ENCODE results near the gene OLFML2A.

- TF ChIP-seq, protein P1, sequence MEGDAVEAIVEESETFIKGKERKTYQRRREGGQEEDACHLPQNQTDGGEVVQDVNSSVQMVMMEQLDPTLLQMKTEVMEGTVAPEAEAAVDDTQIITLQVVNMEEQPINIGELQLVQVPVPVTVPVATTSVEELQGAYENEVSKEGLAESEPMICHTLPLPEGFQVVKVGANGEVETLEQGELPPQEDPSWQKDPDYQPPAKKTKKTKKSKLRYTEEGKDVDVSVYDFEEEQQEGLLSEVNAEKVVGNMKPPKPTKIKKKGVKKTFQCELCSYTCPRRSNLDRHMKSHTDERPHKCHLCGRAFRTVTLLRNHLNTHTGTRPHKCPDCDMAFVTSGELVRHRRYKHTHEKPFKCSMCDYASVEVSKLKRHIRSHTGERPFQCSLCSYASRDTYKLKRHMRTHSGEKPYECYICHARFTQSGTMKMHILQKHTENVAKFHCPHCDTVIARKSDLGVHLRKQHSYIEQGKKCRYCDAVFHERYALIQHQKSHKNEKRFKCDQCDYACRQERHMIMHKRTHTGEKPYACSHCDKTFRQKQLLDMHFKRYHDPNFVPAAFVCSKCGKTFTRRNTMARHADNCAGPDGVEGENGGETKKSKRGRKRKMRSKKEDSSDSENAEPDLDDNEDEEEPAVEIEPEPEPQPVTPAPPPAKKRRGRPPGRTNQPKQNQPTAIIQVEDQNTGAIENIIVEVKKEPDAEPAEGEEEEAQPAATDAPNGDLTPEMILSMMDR (IDR thresholded peaks at IDR 0.05) = no peak
- no peak for TF ChIP-seq EZH2 (IDR thresholded peaks at IDR 0.05; ENCODE audit: borderline replicate concordance, insufficient read depth, low read depth, low read length, poor library complexity, severe bottlenecking)
Measured at GRCh38 chr9:124852121-124852828, 75.3 kb downstream of the OLFML2A start.

All from B cell (primary cell).